ENCODE results near the gene FAM181A.

Gene FAM181A

DNA sequence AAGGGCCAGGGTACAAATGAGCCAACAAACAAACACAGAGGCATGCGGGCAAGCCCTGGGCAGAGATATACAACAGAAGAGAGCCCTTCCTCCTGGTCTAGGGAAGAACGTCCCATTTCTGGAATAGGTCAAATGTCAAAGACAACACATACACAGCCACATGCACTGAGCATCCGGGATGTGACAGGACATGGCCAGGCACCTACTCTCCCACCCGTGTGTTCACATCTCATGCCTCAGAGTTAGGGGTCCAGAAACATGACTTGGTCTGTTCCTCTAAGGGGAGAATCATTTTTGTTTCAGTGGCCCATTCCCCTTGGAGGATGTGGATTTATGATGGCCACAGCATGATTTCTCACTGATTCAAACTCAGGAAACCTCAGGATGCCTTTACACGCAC is 50.0 kb downstream of the FAM181A start:
- Histone ChIP-seq H3K4me1 (ENCODE audit: control insufficient read depth, insufficient read depth, low read length) (no peaks in the 10 kb centered on the region), H3K36me3 (ENCODE audit: control insufficient read depth, insufficient read depth, low read length) (no peaks in the 10 kb centered on the region), H3K27me3 (ENCODE audit: control insufficient read depth, insufficient read depth, low read length) (no peaks in the 10 kb centered on the region), H3K4me3 (ENCODE audit: low read depth, low read length) (no peak overlapping the region), H3K9ac (ENCODE audit: low read depth, low read length) (no peak overlapping the region), H3K9me3 (ENCODE audit: control insufficient read depth, insufficient read depth, low read length) (no peaks in the 10 kb centered on the region), H3K27ac (ENCODE audit: low read depth, low read length) (no peak overlapping the region)

DNA sequence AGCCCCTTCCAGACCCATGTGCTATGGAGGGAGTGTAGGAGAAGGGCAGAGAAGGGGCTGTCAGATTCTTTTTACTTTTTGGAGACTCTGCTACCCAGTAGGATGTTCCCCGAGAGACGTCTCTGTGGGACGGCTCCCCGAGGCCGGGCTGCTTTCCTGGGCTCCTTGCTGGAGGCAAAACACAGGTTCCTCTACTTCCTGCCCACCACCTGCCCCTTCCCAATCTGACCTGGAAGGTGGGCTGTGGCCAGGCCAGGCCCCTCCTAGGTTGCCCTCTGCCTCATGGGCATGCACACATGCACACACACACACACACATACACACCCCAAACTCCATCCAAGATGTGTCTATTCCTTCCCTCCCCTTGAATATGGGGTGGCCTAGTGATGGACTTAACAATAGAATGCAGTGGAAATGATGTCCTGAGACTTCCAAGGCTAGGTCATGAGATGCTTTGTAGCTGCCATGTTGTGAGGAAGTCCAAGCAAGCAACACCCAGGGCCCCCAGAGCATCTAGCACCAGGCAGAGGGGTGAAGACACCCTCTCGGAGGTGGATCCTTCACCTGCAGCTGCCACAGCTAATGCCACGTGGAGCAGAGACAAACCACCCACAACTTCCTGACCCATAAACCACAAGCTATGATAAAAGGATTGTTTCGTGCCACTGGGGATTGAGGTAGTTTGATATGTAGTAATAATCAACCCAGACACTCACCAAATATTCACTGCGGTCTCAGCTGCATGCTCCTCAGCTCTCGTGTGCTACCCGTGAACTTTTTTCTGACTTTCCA is 50.8 kb downstream of the FAM181A start:
- no peaks in the 10 kb centered on the region for H3K27me3 ChIP-seq (ENCODE audit: control insufficient read depth, insufficient read depth, low read length)
- no peaks in the 10 kb centered on the region for H3K9me3 ChIP-seq (ENCODE audit: control insufficient read depth, insufficient read depth, low read length)
- no peak overlapping the region for H3K27ac ChIP-seq (ENCODE audit: low read depth, low read length)
- no peak overlapping the region for H3K9ac ChIP-seq (ENCODE audit: low read depth, low read length)
- H3K4me1 ChIP-seq (ENCODE audit: control insufficient read depth, insufficient read depth, low read length), result no peaks in the 10 kb centered on the region
- no peaks in the 10 kb centered on the region for H3K36me3 ChIP-seq (ENCODE audit: control insufficient read depth, insufficient read depth, low read length)
- H3K4me3 ChIP-seq (ENCODE audit: low read depth, low read length), result no peak overlapping the region

DNA sequence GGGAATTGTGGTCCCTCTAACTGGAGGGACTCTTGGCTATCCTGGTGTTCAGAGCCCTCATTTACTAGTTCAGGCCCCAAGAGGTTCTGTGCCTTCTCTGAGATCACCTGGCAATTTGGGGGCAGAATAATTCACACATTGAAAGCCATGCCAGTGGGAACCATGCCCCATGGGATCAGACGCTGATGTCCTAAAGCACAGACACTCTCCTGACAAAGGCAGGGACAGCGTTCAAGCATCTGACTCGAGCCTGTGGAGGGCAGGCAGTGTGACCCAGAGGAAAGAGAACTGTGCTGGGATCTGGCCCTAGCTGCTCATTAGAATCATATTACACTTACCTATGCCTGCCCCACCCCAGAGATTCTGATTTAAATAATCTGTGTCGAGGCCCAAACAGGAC is 51.6 kb downstream of the FAM181A start:
- no peaks in the 10 kb centered on the region for H3K36me3 ChIP-seq (ENCODE audit: control insufficient read depth, insufficient read depth, low read length)
- no peak overlapping the region for H3K4me3 ChIP-seq (ENCODE audit: low read depth, low read length)
- H3K4me1 ChIP-seq (ENCODE audit: control insufficient read depth, insufficient read depth, low read length), result peaks cover under 1% of the 10 kb centered on the region; the same call in 1 of the 2 replicates
- no peak overlapping the region for H3K27ac ChIP-seq (ENCODE audit: low read depth, low read length)
- no peaks in the 10 kb centered on the region for H3K27me3 ChIP-seq (ENCODE audit: control insufficient read depth, insufficient read depth, low read length)
- no peaks in the 10 kb centered on the region for H3K9me3 ChIP-seq (ENCODE audit: control insufficient read depth, insufficient read depth, low read length)
- no peak overlapping the region for H3K9ac ChIP-seq (ENCODE audit: low read depth, low read length)

Data from HUES48 (cell line).